Activated T-helper 1 cell treated with Interleukin-2 at 50 U/mL for 16 hours (primary cell): ENCODE measurements around the gene LRMDA.

Experiments
- DNase-seq: peaks from one replicate; pipeline ENCODE4 v3.0.0-alpha.2; 2020; ENCODE audit warnings: low read depth

The LRMDA gene

GRCh38 chr10:75402486-75403143, 28.8 kb upstream of the LRMDA start:
- DNase-seq = no peak

GRCh38 chr10:75403144-75403938, 28.1 kb upstream of the LRMDA start:
- no peak for DNase-seq

- DNase-seq = no peak
Measured at GRCh38 chr10:75403939-75404814, 27.2 kb upstream of the LRMDA start.

- no peak for DNase-seq
Measured at GRCh38 chr10:75404815-75405597, 26.4 kb upstream of the LRMDA start.

- no peak for DNase-seq
Measured at GRCh38 chr10:75405598-75406461, 25.6 kb upstream of the LRMDA start.

- no peak for DNase-seq
Measured at GRCh38 chr10:75406462-75407223, 24.8 kb upstream of the LRMDA start.

GRCh38 chr10:75407224-75407712, 24.2 kb upstream of the LRMDA start:
- no peak for DNase-seq

GRCh38 chr10:75407713-75408508, 23.5 kb upstream of the LRMDA start:
- DNase-seq = no peak

- no peak for DNase-seq
Measured at GRCh38 chr10:75408509-75408875, 22.9 kb upstream of the LRMDA start.

- no peak for DNase-seq
Measured at GRCh38 chr10:75408911-75409885, 22.2 kb upstream of the LRMDA start.

- DNase-seq = no peak
Measured at GRCh38 chr10:75410132-75411005, 21.1 kb upstream of the LRMDA start.

GRCh38 chr10:75414527-75414926, 16.9 kb upstream of the LRMDA start:
- DNase-seq = no peak

- DNase-seq = no peak
Measured at GRCh38 chr10:75417522-75417927, 13.9 kb upstream of the LRMDA start.

- no peak for DNase-seq
Measured at GRCh38 chr10:75418293-75418692, 13.1 kb upstream of the LRMDA start.

GRCh38 chr10:75418712-75419111, 12.7 kb upstream of the LRMDA start:
- no peak for DNase-seq

GRCh38 chr10:75422913-75423312, 8.5 kb upstream of the LRMDA start:
- no peak for DNase-seq

- DNase-seq = no peak
Measured at GRCh38 chr10:75424571-75424970, 6.9 kb upstream of the LRMDA start.
